ENCODE data around the gene PSMD14. TPM values are rescaled to one million over a fixed set of nuclear protein-coding genes. Genes with fewer than 3 reads are reported as not detected.

Gene PSMD14
- total and polyA plus RNA-seq, 2 of the 8 experiments (the other 6 are each of a cell fraction or from before 2014, with no cell fraction given), result 53.9 to 88.7 TPM

GRCh38 chr2:161351678-161352077 lies 43.5 kb downstream of the PSMD14 start (continued):
- TF ChIP-seq USF2 (IDR thresholded peaks at IDR 0.05; ENCODE audit: low read length), result no peak; the same call in 1 of the 2 replicates

Measured in H1 (cell line).